HCT116 (cell line): Measurements from ENCODE around the gene GNA12.

Experiments used
- CEBPB ChIP-seq: IDR thresholded peaks from 2 replicates; pipeline ENCODE4 v1.6.1; 2012; ENCODE audit warnings: low read depth
- EGR1 ChIP-seq: IDR thresholded peaks from 2 replicates; pipeline ENCODE4 v1.6.1; 2012; ENCODE audit warnings: low read depth
- FOSL1 ChIP-seq: IDR thresholded peaks from 2 replicates; pipeline ENCODE4 v1.6.1; 2012; ENCODE audit warnings: low read depth
- YY1 ChIP-seq: IDR thresholded peaks from 2 replicates; pipeline ENCODE4 v1.6.1; 2011; ENCODE audit warnings: low read length, low read depth, moderate library complexity, mild to moderate bottlenecking; ENCODE audit not compliant: insufficient replicate concordance; ENCODE audit errors: extremely low read depth
- TF ChIP-seq, protein P1 (sequence below), 3 experiments: fragments of 200-600 bp in 1 of 3; sonication (generic) in 1 of 3; IDR thresholded peaks in 2 of 3; conservative IDR thresholded peaks in 1 of 3; 2 replicates each; pipeline ENCODE4 v1.5.1; 2012 to 2017; ENCODE audit warnings: low read depth in 2 of 3, low read length in 2 of 3, antibody characterized with exemption in 1 of 3, borderline replicate concordance in 1 of 3, control low read depth in 1 of 3, mild to moderate bottlenecking in 1 of 3, mixed read lengths in 1 of 3, mixed run types in 1 of 3, moderate library complexity in 1 of 3; ENCODE audit not compliant: insufficient read depth in 1 of 3
- TF ChIP-seq, protein P2 (sequence below): IDR thresholded peaks from 2 replicates; pipeline ENCODE4 v1.6.1; 2012; ENCODE audit warnings: low read depth

DNA sequence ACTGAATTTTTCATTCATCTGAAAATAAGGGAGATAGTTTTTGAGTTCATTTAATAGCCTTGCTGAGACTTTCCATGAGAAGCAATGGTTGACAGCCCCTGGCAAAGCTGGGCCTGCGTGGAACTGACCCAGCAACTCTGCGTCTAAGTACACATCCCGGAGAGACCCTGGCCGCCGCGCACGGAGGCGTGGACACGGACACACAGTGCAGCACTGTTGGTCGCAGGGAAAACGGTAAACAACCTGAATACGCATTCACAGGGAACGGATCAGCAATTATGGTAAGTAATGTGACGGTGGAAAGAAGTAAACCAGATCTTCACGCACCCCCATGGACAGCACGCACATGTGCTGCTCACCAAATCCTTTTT, 28.2 kb downstream of the GNA12 start:
- TF ChIP-seq, protein P1, sequence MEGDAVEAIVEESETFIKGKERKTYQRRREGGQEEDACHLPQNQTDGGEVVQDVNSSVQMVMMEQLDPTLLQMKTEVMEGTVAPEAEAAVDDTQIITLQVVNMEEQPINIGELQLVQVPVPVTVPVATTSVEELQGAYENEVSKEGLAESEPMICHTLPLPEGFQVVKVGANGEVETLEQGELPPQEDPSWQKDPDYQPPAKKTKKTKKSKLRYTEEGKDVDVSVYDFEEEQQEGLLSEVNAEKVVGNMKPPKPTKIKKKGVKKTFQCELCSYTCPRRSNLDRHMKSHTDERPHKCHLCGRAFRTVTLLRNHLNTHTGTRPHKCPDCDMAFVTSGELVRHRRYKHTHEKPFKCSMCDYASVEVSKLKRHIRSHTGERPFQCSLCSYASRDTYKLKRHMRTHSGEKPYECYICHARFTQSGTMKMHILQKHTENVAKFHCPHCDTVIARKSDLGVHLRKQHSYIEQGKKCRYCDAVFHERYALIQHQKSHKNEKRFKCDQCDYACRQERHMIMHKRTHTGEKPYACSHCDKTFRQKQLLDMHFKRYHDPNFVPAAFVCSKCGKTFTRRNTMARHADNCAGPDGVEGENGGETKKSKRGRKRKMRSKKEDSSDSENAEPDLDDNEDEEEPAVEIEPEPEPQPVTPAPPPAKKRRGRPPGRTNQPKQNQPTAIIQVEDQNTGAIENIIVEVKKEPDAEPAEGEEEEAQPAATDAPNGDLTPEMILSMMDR (IDR thresholded peaks at IDR 0.05 in 2 of 3, conservative IDR thresholded peaks at IDR 0.05 in 1 of 3; ENCODE audit: borderline replicate concordance in 1 of 3, insufficient read depth in 1 of 3, low read depth in 2 of 3, low read length in 2 of 3): no peak
- TF ChIP-seq, protein P2, sequence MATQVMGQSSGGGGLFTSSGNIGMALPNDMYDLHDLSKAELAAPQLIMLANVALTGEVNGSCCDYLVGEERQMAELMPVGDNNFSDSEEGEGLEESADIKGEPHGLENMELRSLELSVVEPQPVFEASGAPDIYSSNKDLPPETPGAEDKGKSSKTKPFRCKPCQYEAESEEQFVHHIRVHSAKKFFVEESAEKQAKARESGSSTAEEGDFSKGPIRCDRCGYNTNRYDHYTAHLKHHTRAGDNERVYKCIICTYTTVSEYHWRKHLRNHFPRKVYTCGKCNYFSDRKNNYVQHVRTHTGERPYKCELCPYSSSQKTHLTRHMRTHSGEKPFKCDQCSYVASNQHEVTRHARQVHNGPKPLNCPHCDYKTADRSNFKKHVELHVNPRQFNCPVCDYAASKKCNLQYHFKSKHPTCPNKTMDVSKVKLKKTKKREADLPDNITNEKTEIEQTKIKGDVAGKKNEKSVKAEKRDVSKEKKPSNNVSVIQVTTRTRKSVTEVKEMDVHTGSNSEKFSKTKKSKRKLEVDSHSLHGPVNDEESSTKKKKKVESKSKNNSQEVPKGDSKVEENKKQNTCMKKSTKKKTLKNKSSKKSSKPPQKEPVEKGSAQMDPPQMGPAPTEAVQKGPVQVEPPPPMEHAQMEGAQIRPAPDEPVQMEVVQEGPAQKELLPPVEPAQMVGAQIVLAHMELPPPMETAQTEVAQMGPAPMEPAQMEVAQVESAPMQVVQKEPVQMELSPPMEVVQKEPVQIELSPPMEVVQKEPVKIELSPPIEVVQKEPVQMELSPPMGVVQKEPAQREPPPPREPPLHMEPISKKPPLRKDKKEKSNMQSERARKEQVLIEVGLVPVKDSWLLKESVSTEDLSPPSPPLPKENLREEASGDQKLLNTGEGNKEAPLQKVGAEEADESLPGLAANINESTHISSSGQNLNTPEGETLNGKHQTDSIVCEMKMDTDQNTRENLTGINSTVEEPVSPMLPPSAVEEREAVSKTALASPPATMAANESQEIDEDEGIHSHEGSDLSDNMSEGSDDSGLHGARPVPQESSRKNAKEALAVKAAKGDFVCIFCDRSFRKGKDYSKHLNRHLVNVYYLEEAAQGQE: no peak
- TF ChIP-seq FOSL1 (no peak), EGR1 (no peak), CEBPB (no peak), YY1 (no peak)
